Fibroblast of lung (primary cell): ENCODE results near the gene CORO2B. TPM values are rescaled to one million over a fixed set of nuclear protein-coding genes. Genes with fewer than 3 reads are reported as not detected.

ENCODE experiments used
- DNase-seq, 2 donors: peaks; one replicate each; pipeline versions ENCODE4 v3.0.0 to v3.0.0-alpha.2; 2010; ENCODE audit warnings: low read depth in 2 of 2
- H2AFZ ChIP-seq: 2 replicates; pipeline ENCODE4 v1.5.1; 2012; ENCODE audit warnings: low read length, control low read depth, inconsistent platforms
- H3K27ac ChIP-seq: 2 replicates; pipeline ENCODE4 v1.5.1; 2011; ENCODE audit warnings: low read length, control low read depth; ENCODE audit not compliant: insufficient read depth
- H3K27me3 ChIP-seq: 2 replicates; pipeline ENCODE4 v1.5.1; 2011; ENCODE audit warnings: mild to moderate bottlenecking, low read length; ENCODE audit not compliant: control insufficient read depth, insufficient read depth
- H3K36me3 ChIP-seq: 2 replicates; pipeline ENCODE4 v1.5.1; 2011; ENCODE audit warnings: low read length; ENCODE audit not compliant: control insufficient read depth, insufficient read depth
- H3K4me1 ChIP-seq: 2 replicates; pipeline ENCODE4 v1.5.1; 2011; ENCODE audit warnings: low read length; ENCODE audit not compliant: control insufficient read depth, insufficient read depth; ENCODE audit errors: extremely low read depth
- H3K4me2 ChIP-seq: 2 replicates; pipeline ENCODE4 v1.5.1; 2011; ENCODE audit warnings: low read length, control low read depth; ENCODE audit not compliant: insufficient read depth; ENCODE audit errors: extremely low read depth
- H3K4me3 ChIP-seq, 4 experiments: fragments of 200-600 bp in 1 of 4; sonication (generic) in 1 of 4; replicated peaks in 1 of 4; 2 replicates each; pipeline ENCODE4 v1.5.1; 2011 to 2016; ENCODE audit warnings: low read length in 4 of 4, low read depth in 3 of 4, mild to moderate bottlenecking in 3 of 4, control low read depth in 2 of 4, inconsistent platforms in 1 of 4, mixed read lengths in 1 of 4; ENCODE audit not compliant: insufficient read depth in 1 of 4; ENCODE audit errors: control extremely low read depth in 1 of 4
- H3K79me2 ChIP-seq: 2 replicates; pipeline ENCODE4 v1.5.1; 2012; ENCODE audit warnings: mild to moderate bottlenecking, low read length, inconsistent platforms; ENCODE audit not compliant: control insufficient read depth, insufficient read depth
- H3K9ac ChIP-seq: 2 replicates; pipeline ENCODE4 v1.5.1; 2011; ENCODE audit warnings: mild to moderate bottlenecking, low read length, control low read depth; ENCODE audit not compliant: insufficient read depth
- H3K9me3 ChIP-seq: 2 replicates; pipeline ENCODE4 v1.5.1; 2012; ENCODE audit warnings: low read depth, low read length; ENCODE audit not compliant: control insufficient read depth, insufficient read depth
- H4K20me1 ChIP-seq: 2 replicates; pipeline ENCODE4 v1.5.1; 2011; ENCODE audit warnings: low read length; ENCODE audit not compliant: control insufficient read depth, insufficient read depth; ENCODE audit errors: extremely low read depth
- EZH2 ChIP-seq: IDR thresholded peaks from 2 replicates; pipeline ENCODE4 v1.5.1; 2012; ENCODE audit warnings: low read length, control low read depth, mild to moderate bottlenecking; ENCODE audit errors: missing control alignments
- polyA plus RNA-seq, 2 donors: library from polyadenylated mRNA; depleted of rRNA in 1 of 2; stranded (reverse) in 1 of 2; unstranded in 1 of 2; fragments of >200 nt; gene quantifications; 2 replicates each; pipeline ENCODE4 v1.2.1, GENCODE V29; 2011 to 2012; ENCODE audit warnings: missing spikeins in 1 of 2
- total RNA-seq: library from RNA; depleted of rRNA; stranded (reverse); fragments of >200 nt; gene quantifications from 2 replicates; pipeline ENCODE4 v1.2.1, GENCODE V29; 2014
- TF ChIP-seq, protein P1 (sequence below), 2 donors: IDR thresholded peaks in 1 of 2; conservative IDR thresholded peaks in 1 of 2; 1 replicate in 1 of 2; 2 replicates in 1 of 2; pipeline ENCODE4 v1.5.1; 2011 to 2012; ENCODE audit warnings: low read length in 2 of 2, control low read depth in 1 of 2, inconsistent platforms in 1 of 2, low read depth in 1 of 2, mild to moderate bottlenecking in 1 of 2

Gene CORO2B
- total and polyA plus RNA-seq, 2 donors (not counting 1 experiment from before 2014, with no cell fraction given) = 17.5 to 25.3 TPM

DNA sequence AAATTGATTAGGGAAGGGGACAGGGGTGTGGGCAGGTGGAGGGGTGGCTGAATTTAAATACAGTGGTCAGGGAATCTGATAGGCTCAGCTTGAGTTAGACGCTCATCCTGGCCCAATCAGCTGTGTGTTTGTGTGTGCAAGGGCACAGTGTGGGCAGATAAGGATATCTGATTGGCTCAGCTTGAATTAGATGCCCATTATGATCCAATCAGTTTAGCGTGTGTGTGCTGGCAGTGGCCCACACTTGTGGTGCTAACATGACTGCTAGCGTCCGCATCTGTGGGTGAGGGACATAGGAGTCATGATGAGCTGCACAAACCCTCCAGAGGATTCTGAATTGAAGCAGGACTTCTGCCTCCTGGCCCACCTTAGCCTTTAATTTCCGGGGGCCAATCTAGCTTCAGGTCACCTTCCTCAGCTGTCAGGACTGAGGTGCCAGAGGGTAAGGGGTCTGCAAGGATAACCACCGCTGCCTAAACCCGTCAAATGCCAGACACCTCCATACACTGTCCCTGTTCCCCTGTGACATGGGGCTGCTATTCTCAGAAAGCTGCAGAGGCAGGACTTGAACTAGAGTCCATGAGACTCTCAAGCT, 97.3 kb downstream of the CORO2B start:
- Histone ChIP-seq H3K27me3 (no peaks in the 10 kb centered on the region), H4K20me1 (no peaks in the 10 kb centered on the region), H2AFZ (no peak overlapping the region), H3K79me2 (no peaks in the 10 kb centered on the region), H3K4me3 (no peak overlapping the region), H3K9ac (no peak overlapping the region), H3K36me3 (no peaks in the 10 kb centered on the region), H3K9me3 (no peaks in the 10 kb centered on the region), H3K4me1 (no peaks in the 10 kb centered on the region), H3K27ac (no peak overlapping the region), H3K4me2 (no peak overlapping the region)
- DNase-seq = peak in 1 of 2 donors; percentile 15
- TF ChIP-seq, protein P1, sequence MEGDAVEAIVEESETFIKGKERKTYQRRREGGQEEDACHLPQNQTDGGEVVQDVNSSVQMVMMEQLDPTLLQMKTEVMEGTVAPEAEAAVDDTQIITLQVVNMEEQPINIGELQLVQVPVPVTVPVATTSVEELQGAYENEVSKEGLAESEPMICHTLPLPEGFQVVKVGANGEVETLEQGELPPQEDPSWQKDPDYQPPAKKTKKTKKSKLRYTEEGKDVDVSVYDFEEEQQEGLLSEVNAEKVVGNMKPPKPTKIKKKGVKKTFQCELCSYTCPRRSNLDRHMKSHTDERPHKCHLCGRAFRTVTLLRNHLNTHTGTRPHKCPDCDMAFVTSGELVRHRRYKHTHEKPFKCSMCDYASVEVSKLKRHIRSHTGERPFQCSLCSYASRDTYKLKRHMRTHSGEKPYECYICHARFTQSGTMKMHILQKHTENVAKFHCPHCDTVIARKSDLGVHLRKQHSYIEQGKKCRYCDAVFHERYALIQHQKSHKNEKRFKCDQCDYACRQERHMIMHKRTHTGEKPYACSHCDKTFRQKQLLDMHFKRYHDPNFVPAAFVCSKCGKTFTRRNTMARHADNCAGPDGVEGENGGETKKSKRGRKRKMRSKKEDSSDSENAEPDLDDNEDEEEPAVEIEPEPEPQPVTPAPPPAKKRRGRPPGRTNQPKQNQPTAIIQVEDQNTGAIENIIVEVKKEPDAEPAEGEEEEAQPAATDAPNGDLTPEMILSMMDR (conservative IDR thresholded peaks at IDR 0.05 in 1 of 2, IDR thresholded peaks at IDR 0.05 in 1 of 2; ENCODE audit: low read depth in 1 of 2, low read length in 2 of 2) = no peak
- TF ChIP-seq EZH2 = no peak

DNA sequence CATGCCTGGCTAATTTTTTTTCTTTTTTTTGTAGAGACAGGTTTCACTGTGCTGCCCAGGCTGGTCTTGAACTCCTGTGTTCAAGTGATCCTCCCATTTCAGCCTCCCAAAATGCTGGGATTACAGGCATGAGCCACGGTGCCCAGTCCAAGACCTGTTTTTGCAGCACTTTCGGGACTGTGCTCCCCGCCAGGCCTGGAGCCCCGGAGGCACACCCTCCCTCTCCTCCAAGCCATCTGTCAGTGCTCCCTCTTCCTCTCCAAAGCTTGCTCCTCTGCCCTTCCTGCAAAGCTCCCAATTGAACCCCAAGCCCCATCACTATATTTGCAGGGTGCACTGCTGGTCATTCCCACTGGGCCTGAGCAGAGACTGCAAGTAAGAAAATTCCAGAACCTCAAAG, 98.1 kb downstream of the CORO2B start:
- Histone ChIP-seq H3K4me2 (no peak overlapping the region), H3K79me2 (no peaks in the 10 kb centered on the region), H3K27ac (no peak overlapping the region), H3K4me1 (no peaks in the 10 kb centered on the region), H4K20me1 (no peaks in the 10 kb centered on the region), H3K9ac (no peak overlapping the region), H3K27me3 (no peaks in the 10 kb centered on the region), H3K9me3 (no peaks in the 10 kb centered on the region), H3K4me3 (no peak overlapping the region), H2AFZ (no peak overlapping the region), H3K36me3 (no peaks in the 10 kb centered on the region)
- DNase-seq = no peak
- no peak for TF ChIP-seq EZH2
- TF ChIP-seq, protein P1 (conservative IDR thresholded peaks at IDR 0.05 in 1 of 2, IDR thresholded peaks at IDR 0.05 in 1 of 2; ENCODE audit: low read depth in 1 of 2, low read length in 2 of 2) = no peak

DNA sequence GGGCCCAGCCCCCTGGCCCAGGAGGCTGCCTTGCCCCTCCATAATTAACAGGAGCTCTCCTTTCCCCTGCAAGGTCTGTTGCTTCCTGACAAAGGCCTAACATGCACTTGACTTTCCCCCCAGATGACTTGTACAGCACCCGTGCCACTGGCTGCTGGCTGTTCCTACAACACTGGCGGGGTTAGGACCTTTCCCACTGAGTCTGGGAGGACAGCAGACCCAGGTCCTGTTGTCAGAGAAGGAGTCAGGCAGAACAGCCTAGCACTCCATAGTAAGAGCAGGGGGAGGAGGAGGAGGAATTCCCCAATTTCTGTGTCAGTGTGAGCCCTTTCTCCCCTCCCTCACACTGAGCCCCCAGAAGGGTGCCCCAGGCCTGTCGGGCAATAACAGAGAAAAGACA, 99.2 kb downstream of the CORO2B start:
- TF ChIP-seq EZH2 = no peak
- TF ChIP-seq, protein P1 (conservative IDR thresholded peaks at IDR 0.05 in 1 of 2, IDR thresholded peaks at IDR 0.05 in 1 of 2; ENCODE audit: low read depth in 1 of 2, low read length in 2 of 2) = no peak
- Histone ChIP-seq H3K9me3 (no peaks in the 10 kb centered on the region), H2AFZ (no peak overlapping the region), H3K4me2 (no peak overlapping the region), H3K36me3 (no peaks in the 10 kb centered on the region), H3K4me1 (no peaks in the 10 kb centered on the region), H3K27me3 (no peaks in the 10 kb centered on the region), H4K20me1 (no peaks in the 10 kb centered on the region), H3K79me2 (no peaks in the 10 kb centered on the region), H3K4me3 (no peak overlapping the region), H3K27ac (no peak overlapping the region), H3K9ac (no peak overlapping the region)
- DNase-seq = no peak
